Measurements from ENCODE around the gene GAGE2A.
"Not testable (repeated sequence)": the region's sequence is repeated elsewhere in the genome, so short reads cannot be mapped to it uniquely, and the experiment has no call there.

Gene GAGE2A, protein sequence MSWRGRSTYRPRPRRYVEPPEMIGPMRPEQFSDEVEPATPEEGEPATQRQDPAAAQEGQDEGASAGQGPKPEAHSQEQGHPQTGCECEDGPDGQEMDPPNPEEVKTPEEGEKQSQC

DNA sequence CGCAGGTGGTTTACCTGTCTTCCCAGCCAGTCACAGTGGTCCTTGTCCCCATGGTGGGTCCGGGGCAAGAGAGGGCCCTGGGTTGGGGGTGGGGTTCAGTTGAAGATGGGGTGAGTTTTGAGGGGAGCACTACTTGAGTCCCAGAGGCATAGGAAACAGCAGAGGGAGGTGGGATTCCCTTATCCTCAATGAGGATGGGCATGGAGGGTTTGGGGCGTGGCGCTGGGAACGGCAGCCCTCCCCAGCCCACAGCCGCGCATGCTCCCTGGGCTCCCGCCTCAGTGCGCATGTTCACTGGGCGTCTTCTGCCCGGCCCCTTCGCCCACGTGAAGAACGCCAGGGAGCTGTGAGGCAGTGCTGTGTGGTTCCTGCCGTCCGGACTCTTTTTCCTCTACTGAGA, at the start of gene GAGE2A:
Gene GAGE2A, plus strand, starts transcription at position 301 of the 400 bp plus-strand sequence. CDS start 1,155 bp downstream, outside the sequence.
- DNase-seq (ENCODE audit: low spot score), result not testable (repeated sequence)

DNA sequence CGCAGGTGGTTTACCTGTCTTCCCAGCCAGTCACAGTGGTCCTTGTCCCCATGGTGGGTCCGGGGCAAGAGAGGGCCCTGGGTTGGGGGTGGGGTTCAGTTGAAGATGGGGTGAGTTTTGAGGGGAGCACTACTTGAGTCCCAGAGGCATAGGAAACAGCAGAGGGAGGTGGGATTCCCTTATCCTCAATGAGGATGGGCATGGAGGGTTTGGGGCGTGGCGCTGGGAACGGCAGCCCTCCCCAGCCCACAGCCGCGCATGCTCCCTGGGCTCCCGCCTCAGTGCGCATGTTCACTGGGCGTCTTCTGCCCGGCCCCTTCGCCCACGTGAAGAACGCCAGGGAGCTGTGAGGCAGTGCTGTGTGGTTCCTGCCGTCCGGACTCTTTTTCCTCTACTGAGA, 47.9 kb upstream of the GAGE2A start, which contains the start of gene GAGE12D:
Gene GAGE12D, plus strand, starts transcription at position 301 of the 400 bp plus-strand sequence. CDS start 1,155 bp downstream, outside the sequence.
- DNase-seq (ENCODE audit: low spot score), result not testable (repeated sequence)

DNA sequence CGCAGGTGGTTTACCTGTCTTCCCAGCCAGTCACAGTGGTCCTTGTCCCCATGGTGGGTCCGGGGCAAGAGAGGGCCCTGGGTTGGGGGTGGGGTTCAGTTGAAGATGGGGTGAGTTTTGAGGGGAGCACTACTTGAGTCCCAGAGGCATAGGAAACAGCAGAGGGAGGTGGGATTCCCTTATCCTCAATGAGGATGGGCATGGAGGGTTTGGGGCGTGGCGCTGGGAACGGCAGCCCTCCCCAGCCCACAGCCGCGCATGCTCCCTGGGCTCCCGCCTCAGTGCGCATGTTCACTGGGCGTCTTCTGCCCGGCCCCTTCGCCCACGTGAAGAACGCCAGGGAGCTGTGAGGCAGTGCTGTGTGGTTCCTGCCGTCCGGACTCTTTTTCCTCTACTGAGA, 38.3 kb upstream of the GAGE2A start, which contains the start of gene GAGE12E:
Gene GAGE12E, plus strand, starts transcription at position 301 of the 400 bp plus-strand sequence. CDS start 1,155 bp downstream, outside the sequence.
- DNase-seq (ENCODE audit: low spot score), result not testable (repeated sequence)

DNA sequence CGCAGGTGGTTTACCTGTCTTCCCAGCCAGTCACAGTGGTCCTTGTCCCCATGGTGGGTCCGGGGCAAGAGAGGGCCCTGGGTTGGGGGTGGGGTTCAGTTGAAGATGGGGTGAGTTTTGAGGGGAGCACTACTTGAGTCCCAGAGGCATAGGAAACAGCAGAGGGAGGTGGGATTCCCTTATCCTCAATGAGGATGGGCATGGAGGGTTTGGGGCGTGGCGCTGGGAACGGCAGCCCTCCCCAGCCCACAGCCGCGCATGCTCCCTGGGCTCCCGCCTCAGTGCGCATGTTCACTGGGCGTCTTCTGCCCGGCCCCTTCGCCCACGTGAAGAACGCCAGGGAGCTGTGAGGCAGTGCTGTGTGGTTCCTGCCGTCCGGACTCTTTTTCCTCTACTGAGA, 28.8 kb upstream of the GAGE2A start, which contains the start of gene GAGE12F:
Gene GAGE12F, plus strand, starts transcription at position 301 of the 400 bp plus-strand sequence. CDS start 1,155 bp downstream, outside the sequence.
- DNase-seq (ENCODE audit: low spot score), result not testable (repeated sequence)

DNA sequence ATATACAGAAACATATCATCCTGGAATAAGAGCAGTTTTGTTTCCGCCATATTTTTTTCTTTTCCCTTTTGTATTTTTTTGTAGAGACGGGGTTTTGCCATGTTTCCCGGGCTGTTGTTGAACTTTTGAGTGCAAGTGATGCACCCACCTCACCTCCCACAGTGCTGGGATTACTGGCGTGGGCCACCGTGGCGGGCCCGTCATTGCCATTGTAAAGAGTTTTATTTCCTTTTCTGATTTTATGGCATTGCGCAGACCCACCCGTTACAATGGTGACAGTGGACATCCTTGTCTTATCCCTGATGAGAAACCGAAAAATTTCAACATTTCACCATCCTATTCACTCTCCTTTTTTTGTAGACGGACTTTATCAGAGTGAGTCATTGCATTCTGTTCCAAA, 20.6 kb upstream of the GAGE2A start:
- DNase-seq (ENCODE audit: low spot score), result not testable (repeated sequence)

DNA sequence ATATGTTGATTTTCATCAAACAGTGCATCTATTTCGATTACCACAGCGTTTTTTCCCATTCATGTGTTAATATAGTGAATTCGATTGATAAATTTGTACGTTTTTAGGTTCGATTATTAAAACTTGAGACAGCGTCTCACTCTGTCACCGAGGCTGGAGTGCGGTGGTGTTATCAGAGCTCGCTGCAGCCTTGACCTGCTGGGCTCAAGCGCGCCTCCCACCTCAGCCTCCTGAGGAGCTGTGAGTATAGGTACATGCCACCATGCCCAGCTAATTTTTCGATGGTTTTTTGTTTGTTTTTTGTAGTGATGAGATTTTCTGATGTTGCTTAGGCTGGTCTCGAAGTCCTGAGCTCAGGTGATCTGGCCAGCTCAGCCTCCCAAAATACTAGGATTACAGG, 20.1 kb upstream of the GAGE2A start:
- not testable (repeated sequence) for DNase-seq (ENCODE audit: low spot score)

DNA sequence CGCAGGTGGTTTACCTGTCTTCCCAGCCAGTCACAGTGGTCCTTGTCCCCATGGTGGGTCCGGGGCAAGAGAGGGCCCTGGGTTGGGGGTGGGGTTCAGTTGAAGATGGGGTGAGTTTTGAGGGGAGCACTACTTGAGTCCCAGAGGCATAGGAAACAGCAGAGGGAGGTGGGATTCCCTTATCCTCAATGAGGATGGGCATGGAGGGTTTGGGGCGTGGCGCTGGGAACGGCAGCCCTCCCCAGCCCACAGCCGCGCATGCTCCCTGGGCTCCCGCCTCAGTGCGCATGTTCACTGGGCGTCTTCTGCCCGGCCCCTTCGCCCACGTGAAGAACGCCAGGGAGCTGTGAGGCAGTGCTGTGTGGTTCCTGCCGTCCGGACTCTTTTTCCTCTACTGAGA, 19.2 kb upstream of the GAGE2A start, which contains the start of gene GAGE12G:
Gene GAGE12G, plus strand, starts transcription at position 301 of the 400 bp plus-strand sequence. CDS start 1,155 bp downstream, outside the sequence.
- not testable (repeated sequence) for DNase-seq (ENCODE audit: low spot score)

DNA sequence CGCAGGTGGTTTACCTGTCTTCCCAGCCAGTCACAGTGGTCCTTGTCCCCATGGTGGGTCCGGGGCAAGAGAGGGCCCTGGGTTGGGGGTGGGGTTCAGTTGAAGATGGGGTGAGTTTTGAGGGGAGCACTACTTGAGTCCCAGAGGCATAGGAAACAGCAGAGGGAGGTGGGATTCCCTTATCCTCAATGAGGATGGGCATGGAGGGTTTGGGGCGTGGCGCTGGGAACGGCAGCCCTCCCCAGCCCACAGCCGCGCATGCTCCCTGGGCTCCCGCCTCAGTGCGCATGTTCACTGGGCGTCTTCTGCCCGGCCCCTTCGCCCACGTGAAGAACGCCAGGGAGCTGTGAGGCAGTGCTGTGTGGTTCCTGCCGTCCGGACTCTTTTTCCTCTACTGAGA, 9.6 kb upstream of the GAGE2A start, which contains the start of gene GAGE12H:
Gene GAGE12H, plus strand, starts transcription at position 301 of the 400 bp plus-strand sequence. CDS start 1,155 bp downstream, outside the sequence.
- not testable (repeated sequence) for DNase-seq (ENCODE audit: low spot score)

DNA sequence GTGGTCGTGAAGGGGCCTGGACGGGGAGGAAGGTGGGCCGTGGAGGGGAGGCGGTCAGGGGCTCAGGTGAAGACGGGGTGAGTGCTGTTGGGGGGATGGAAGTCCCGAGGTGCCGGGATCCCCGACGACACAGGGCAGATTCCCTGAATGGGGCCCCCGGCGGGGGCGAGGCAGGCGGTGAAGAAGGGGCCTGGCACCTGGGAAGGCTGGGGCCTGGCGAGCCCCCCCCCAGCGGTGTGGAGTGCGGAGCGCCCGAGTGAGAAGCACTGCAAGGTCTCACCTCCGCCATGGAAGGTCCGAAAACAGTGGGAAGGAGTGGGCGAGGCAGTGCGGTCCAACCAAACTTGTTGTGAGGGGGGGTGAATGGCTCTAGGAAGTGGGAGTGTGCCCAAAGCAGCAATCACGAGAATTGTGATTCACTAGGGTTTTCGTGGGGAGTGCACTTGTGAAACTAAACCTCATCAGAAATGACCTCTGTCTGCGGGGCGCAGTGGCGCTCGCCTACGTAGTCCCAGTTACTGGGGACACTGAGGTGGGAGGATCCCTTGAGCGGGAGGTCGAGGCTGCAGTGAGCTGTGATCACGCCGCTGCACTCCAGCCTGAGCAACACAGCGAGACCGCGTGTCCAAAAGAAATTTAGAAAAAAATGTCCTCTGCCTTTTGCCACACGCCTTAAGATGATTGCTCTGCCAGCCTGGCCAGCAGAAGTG, 628 bp downstream of the GAGE2A start:
- not testable (repeated sequence) for DNase-seq (ENCODE audit: low spot score)

DNA sequence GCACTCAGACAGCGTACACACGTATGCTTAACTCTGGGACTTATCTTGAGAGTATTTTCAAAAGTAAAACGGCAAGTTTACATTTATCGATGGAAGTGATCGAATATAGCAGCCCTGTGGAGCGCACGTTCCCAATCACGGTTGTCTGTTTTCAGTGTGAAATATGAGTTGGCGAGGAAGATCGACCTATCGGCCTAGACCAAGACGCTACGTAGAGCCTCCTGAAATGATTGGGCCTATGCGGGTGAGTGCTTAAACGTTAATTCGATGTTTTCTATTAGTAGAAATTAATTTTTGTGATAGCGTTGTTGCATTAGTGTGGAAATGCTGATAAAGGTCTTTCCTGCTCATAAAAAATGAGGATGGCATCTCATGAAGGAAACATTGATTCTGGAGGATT, 1.2 kb downstream of the GAGE2A start:
- DNase-seq (ENCODE audit: low spot score), result not testable (repeated sequence)

DNA sequence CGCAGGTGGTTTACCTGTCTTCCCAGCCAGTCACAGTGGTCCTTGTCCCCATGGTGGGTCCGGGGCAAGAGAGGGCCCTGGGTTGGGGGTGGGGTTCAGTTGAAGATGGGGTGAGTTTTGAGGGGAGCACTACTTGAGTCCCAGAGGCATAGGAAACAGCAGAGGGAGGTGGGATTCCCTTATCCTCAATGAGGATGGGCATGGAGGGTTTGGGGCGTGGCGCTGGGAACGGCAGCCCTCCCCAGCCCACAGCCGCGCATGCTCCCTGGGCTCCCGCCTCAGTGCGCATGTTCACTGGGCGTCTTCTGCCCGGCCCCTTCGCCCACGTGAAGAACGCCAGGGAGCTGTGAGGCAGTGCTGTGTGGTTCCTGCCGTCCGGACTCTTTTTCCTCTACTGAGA, 9.4 kb downstream of the GAGE2A start, which contains the start of gene GAGE1:
Gene GAGE1, plus strand, starts transcription at position 301 of the 400 bp plus-strand sequence. CDS start 1,155 bp downstream, outside the sequence.
- DNase-seq (ENCODE audit: low spot score), result not testable (repeated sequence)

DNA sequence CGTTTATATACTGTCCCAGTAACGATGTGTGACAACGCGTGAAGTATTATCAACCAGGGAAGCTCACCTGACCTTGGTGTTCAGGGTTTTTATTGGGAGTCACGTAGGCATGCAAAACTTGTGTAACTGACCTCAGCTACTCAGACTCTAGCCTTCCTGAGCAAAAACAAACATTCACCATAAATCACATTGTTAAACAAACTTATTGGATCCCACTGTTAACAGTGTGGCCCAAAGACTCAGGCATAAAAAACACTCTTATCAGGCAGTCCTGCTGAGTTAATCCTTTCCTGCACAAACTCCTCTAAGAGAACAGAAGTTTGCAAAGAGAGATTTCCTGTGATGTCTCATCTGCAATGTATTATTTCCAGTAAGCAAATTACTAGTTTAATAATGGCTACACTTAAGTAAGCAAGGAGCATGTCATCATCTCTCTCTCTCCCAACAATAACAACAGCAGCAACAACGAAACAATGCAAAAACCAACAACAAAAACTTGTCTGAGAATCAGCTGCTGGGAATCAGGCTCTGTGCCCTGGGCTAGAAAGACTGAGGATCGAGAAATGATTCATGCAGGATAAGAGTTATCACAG, 21.5 kb downstream of the GAGE2A start:
- no peak for DNase-seq (ENCODE audit: low spot score)

DNA sequence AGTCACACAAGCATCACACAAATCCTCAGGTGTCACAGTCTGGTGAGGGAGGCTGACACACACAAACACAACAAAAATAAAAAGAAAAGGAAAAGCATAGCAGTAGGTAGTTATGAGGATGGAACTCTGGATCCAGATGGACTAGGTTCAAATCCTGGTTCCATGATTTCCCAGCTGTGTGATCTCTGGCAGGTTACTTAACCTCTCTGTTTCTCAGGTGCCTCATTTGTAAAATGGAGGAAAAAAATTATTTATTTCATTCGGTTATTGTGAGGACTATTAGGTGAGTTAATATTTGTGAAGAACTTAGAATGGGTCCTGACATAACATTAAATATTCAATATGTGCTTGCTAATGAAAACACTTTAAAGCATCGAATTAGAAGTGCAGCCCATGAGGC, 29.3 kb downstream of the GAGE2A start:
- DNase-seq (ENCODE audit: low spot score), result no peak

DNA sequence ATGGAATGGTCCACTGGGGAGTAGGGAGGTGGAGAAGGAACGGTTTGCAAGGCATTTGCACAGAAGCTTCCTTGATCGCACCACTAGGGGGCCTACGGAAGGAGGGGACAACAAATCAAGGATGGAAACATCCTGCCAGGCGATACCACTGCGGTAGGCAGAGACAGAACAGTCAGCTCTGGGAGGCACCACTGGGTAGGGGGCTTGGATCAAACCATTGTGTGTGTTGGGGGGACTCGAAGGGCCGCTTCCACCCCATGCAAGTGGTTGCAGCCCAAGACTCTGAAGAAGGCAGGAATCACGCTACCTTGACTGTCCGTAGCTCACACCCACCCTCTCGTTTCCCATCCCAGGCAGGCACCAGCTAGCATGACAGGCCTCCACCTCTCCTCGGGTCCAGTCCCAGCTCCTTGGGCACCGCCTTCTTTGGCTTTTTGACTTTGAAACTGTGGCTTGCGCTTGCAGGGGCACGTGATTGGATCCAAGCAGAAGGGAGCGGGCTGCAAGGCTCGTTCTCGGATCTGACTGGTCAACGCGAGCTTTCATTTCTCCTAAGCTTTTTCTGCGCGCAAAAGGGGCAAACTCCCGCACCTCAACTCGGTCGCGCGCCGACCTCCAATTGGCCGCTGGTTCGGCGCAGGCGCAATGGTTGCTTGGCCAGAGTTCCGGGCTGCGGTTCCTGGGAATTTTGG, 37.9 kb downstream of the GAGE2A start:
- no peak for DNase-seq (ENCODE audit: low spot score)

DNA sequence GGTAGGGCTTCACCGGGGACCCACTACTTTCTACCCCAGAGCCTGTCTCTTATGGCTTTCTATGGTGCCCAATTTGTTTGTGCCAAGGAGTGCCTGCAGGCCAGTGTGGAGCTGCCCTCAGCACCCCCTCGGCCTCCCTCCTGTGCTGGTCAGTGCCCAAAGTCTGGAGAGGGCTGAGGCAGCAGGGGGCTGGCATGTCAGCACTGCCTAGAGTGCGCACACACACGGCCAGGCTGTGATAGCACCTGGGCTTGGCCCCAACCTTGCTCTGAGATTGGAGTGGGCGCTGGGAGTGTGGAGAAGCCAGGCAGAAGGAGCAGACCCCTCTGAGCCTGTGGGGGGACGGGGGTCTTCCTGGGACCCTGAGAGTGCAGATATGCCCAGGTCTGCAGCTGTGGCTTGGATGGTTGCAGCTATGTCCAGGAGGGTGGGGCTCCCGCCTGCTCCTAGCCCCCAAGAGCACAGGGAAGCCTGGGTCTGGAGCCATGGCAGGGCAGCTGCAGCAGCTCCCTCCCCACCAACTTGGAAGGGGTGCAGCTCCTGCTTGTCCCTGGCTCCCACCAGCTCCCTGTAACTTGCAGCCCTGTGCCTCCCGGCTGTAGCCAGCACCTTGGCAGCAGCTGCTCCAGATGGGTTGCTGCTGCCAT, 55.8 kb downstream of the GAGE2A start:
- DNase-seq (ENCODE audit: low spot score), result no peak

Data from AG08395 (cell line).